Measurements from ENCODE around the gene PTGR3.

Gene PTGR3

GRCh38 chr18:75179819-75180600 lies 28.9 kb downstream of the PTGR3 start:
- no peak for DNase-seq (ENCODE audit: low read depth in 1 of 2, low spot score in 1 of 2)
- no peak for TF ChIP-seq JUND (IDR thresholded peaks at IDR 0.05; ENCODE audit: low read depth)
- in situ Hi-C loops (cut with HindIII; ENCODE audit: low pct_unique_long_range_greater_than_20kb, low sequenced_read_pairs): no loop called here

- DNase-seq (ENCODE audit: low read depth in 1 of 2, low spot score in 1 of 2): no peak
- in situ Hi-C loops (cut with HindIII; ENCODE audit: low pct_unique_long_range_greater_than_20kb, low sequenced_read_pairs): no loop called here
- TF ChIP-seq JUND (IDR thresholded peaks at IDR 0.05; ENCODE audit: low read depth): no peak
These were observed 30.6 kb downstream of the PTGR3 start for GRCh38 chr18:75178376-75178775.

- no peak for TF ChIP-seq JUND (IDR thresholded peaks at IDR 0.05; ENCODE audit: low read depth)
- no peak for DNase-seq (ENCODE audit: low read depth in 1 of 2, low spot score in 1 of 2)
- in situ Hi-C loops (cut with HindIII; ENCODE audit: low pct_unique_long_range_greater_than_20kb, low sequenced_read_pairs): no loop called here
These were observed 32.1 kb downstream of the PTGR3 start for GRCh38 chr18:75176849-75177248.

- DNase-seq (ENCODE audit: low read depth in 1 of 2, low spot score in 1 of 2): no peak
- no peak for TF ChIP-seq JUND (IDR thresholded peaks at IDR 0.05; ENCODE audit: low read depth)
- in situ Hi-C loops (cut with HindIII; ENCODE audit: low pct_unique_long_range_greater_than_20kb, low sequenced_read_pairs): no loop called here
These were observed 35.2 kb downstream of the PTGR3 start for GRCh38 chr18:75173738-75174137.

- no peak for TF ChIP-seq JUND (IDR thresholded peaks at IDR 0.05; ENCODE audit: low read depth)
- in situ Hi-C loops (cut with HindIII; ENCODE audit: low pct_unique_long_range_greater_than_20kb, low sequenced_read_pairs): no loop called here
- DNase-seq (ENCODE audit: low read depth in 1 of 2, low spot score in 1 of 2): no peak
These were observed 35.9 kb downstream of the PTGR3 start for GRCh38 chr18:75173125-75173432.

- no peak for TF ChIP-seq JUND (IDR thresholded peaks at IDR 0.05; ENCODE audit: low read depth)
- no peak for DNase-seq (ENCODE audit: low read depth in 1 of 2, low spot score in 1 of 2)
- in situ Hi-C loops (cut with HindIII; ENCODE audit: low pct_unique_long_range_greater_than_20kb, low sequenced_read_pairs): no loop called here
These were observed 36.4 kb downstream of the PTGR3 start for GRCh38 chr18:75172299-75173124.

GRCh38 chr18:75170916-75171315 lies 38.0 kb downstream of the PTGR3 start:
- no peak for DNase-seq (ENCODE audit: low read depth in 1 of 2, low spot score in 1 of 2)
- no peak for TF ChIP-seq JUND (IDR thresholded peaks at IDR 0.05; ENCODE audit: low read depth)
- in situ Hi-C loops (cut with HindIII; ENCODE audit: low pct_unique_long_range_greater_than_20kb, low sequenced_read_pairs): no loop called here

- in situ Hi-C loops (cut with HindIII; ENCODE audit: low pct_unique_long_range_greater_than_20kb, low sequenced_read_pairs): no loop called here
- TF ChIP-seq JUND (IDR thresholded peaks at IDR 0.05; ENCODE audit: low read depth): no peak
- no peak for DNase-seq (ENCODE audit: low read depth in 1 of 2, low spot score in 1 of 2)
These were observed 38.7 kb downstream of the PTGR3 start for GRCh38 chr18:75170022-75170789.

GRCh38 chr18:75169411-75169810 lies 39.5 kb downstream of the PTGR3 start:
- no peak for TF ChIP-seq JUND (IDR thresholded peaks at IDR 0.05; ENCODE audit: low read depth)
- no peak for DNase-seq (ENCODE audit: low read depth in 1 of 2, low spot score in 1 of 2)
- in situ Hi-C loops (cut with HindIII; ENCODE audit: low pct_unique_long_range_greater_than_20kb, low sequenced_read_pairs): no loop called here

- no peak for DNase-seq (ENCODE audit: low read depth in 1 of 2, low spot score in 1 of 2)
- in situ Hi-C loops (cut with HindIII; ENCODE audit: low pct_unique_long_range_greater_than_20kb, low sequenced_read_pairs): no loop called here
- no peak for TF ChIP-seq JUND (IDR thresholded peaks at IDR 0.05; ENCODE audit: low read depth)
These were observed 40.3 kb downstream of the PTGR3 start for GRCh38 chr18:75168619-75169018.

GRCh38 chr18:75167759-75168618 lies 41.0 kb downstream of the PTGR3 start:
- no peak for TF ChIP-seq JUND (IDR thresholded peaks at IDR 0.05; ENCODE audit: low read depth)
- in situ Hi-C loops (cut with HindIII; ENCODE audit: low pct_unique_long_range_greater_than_20kb, low sequenced_read_pairs): no loop called here

GRCh38 chr18:75167137-75167536 lies 41.8 kb downstream of the PTGR3 start:
- no peak for DNase-seq (ENCODE audit: low read depth in 1 of 2, low spot score in 1 of 2)
- no peak for TF ChIP-seq JUND (IDR thresholded peaks at IDR 0.05; ENCODE audit: low read depth)
- in situ Hi-C loops (cut with HindIII; ENCODE audit: low pct_unique_long_range_greater_than_20kb, low sequenced_read_pairs): no loop called here

More at GRCh38 chr18:75167759-75168618, 41.0 kb downstream of the PTGR3 start:
- DNase-seq (ENCODE audit: low read depth in 1 of 2, low spot score in 1 of 2): no peak

All from T47D (cell line).